HepG2 (cell line): ENCODE measurements around the gene CBFA2T2. TPM values are rescaled to one million over a fixed set of nuclear protein-coding genes. Genes with fewer than 3 reads are reported as not detected.
A peak's percentile ranks its signal among the peaks of the same experiment; 100 is the strongest.

Experiments
- ARNT2 ChIP-seq: sonication (generic); formaldehyde crosslinking; IDR thresholded peaks from 2 replicates; pipeline ENCODE4 v1.8.0; 2022; ENCODE audit warnings: mild to moderate bottlenecking, low read depth, missing genetic modification reagents, moderate library complexity
- CBFB ChIP-seq: sonication (generic); formaldehyde crosslinking; IDR thresholded peaks from 2 replicates; pipeline ENCODE4 v1.4.0; 2020; ENCODE audit warnings: missing genetic modification reagents
- EHMT2 ChIP-seq: fragments of 200-600 bp; sonication (generic); IDR thresholded peaks from 2 replicates; pipeline ENCODE4 v1.7.0; 2017; ENCODE audit warnings: antibody characterized with exemption, low read depth, low read length, borderline replicate concordance
- ELF1 ChIP-seq: sonication (generic); formaldehyde crosslinking; IDR thresholded peaks from 2 replicates; pipeline ENCODE4 v1.4.0; 2020; ENCODE audit warnings: missing genetic modification reagents
- FOXM1 ChIP-seq: sonication (generic); formaldehyde crosslinking; IDR thresholded peaks from 2 replicates; pipeline ENCODE4 v1.5.0; 2020; ENCODE audit warnings: missing genetic modification reagents
- GABPA ChIP-seq, 2 experiments: IDR thresholded peaks; 2 replicates each; pipeline ENCODE4 v1.6.1; 2011 to 2016; ENCODE audit warnings: low read depth in 2 of 2, low read length in 1 of 2, missing biosample characterization in 1 of 2, missing genetic modification characterization in 1 of 2
- HIVEP1 ChIP-seq: sonication (generic); formaldehyde crosslinking; IDR thresholded peaks from 2 replicates; pipeline ENCODE4 v1.4.0; 2020; ENCODE audit warnings: mild to moderate bottlenecking, missing genetic modification reagents
- JDP2 ChIP-seq: sonication (generic); formaldehyde crosslinking; IDR thresholded peaks from 2 replicates; pipeline ENCODE4 v1.8.1; 2022; ENCODE audit warnings: missing genetic modification reagents, borderline replicate concordance
- KDM4B ChIP-seq: sonication (generic); formaldehyde crosslinking; IDR thresholded peaks from 2 replicates; pipeline ENCODE4 v1.4.0; 2020; ENCODE audit warnings: missing genetic modification reagents
- MEIS1 ChIP-seq: sonication (generic); formaldehyde crosslinking; IDR thresholded peaks from 2 replicates; pipeline ENCODE4 v1.9.0; 2021; ENCODE audit warnings: mild to moderate bottlenecking, missing genetic modification reagents, moderate library complexity, borderline replicate concordance
- POLR2A ChIP-seq, 2 experiments: IDR thresholded peaks; 2 replicates each; pipeline ENCODE4 v1.6.1; 2011; ENCODE audit warnings: low read depth in 2 of 2, low read length in 2 of 2, mild to moderate bottlenecking in 1 of 2, moderate library complexity in 1 of 2; ENCODE audit not compliant: insufficient read depth in 1 of 2
- RARA ChIP-seq: IDR thresholded peaks from 2 replicates; pipeline ENCODE4 v1.6.1; 2016; ENCODE audit warnings: missing genetic modification reagents, missing compliant biosample characterization
- RBM22 ChIP-seq: fragments of 200-400 bp; formaldehyde crosslinking; optimal IDR thresholded peaks from 2 replicates; pipeline ENCODE3; 2017; ENCODE audit warnings: mild to moderate bottlenecking, low read length, moderate library complexity
- SP4 ChIP-seq: sonication (generic); formaldehyde crosslinking; IDR thresholded peaks from 2 replicates; pipeline ENCODE4 v1.8.1; 2023; ENCODE audit warnings: mild to moderate bottlenecking, missing genetic modification reagents
- ZMAT3 ChIP-seq: sonication (generic); formaldehyde crosslinking; conservative IDR thresholded peaks from 2 replicates; pipeline ENCODE4 v1.7.0; 2021; ENCODE audit warnings: missing genetic modification reagents
- ZNF207 ChIP-seq: fragments of 450-650 bp; IDR thresholded peaks from 2 replicates; pipeline ENCODE4 v1.6.1; 2016; ENCODE audit warnings: antibody characterized with exemption, borderline replicate concordance
- ZNF614 ChIP-seq: IDR thresholded peaks from 2 replicates; pipeline ENCODE4 v1.6.1; 2018; ENCODE audit warnings: missing biosample characterization, missing genetic modification reagents, inconsistent platforms, borderline replicate concordance
- ZNF749 ChIP-seq: sonication (generic); formaldehyde crosslinking; IDR thresholded peaks from 2 replicates; pipeline ENCODE4 v1.8.0; 2022; ENCODE audit warnings: mild to moderate bottlenecking, missing genetic modification reagents, moderate library complexity, borderline replicate concordance
- ZSCAN31 ChIP-seq: sonication (generic); formaldehyde crosslinking; IDR thresholded peaks from 2 replicates; pipeline ENCODE4 v1.5.0; 2020; ENCODE audit warnings: low read depth, mild to moderate bottlenecking, missing genetic modification reagents
- polyA plus RNA-seq, 8 experiments: library from polyadenylated mRNA; depleted of rRNA in 3 of 8; stranded (reverse) in 7 of 8; unstranded in 1 of 8; fragments of >200 nt; fragmentation: Illumina TruSeq in 4 of 8; extraction: Trizol in 4 of 8; gene quantifications; 2 replicates each; pipeline versions ENCODE4 v1.2.1 to v1.2.3, GENCODE V29; 2011 to 2016; ENCODE audit warnings: low read depth in 4 of 8, missing spikeins in 1 of 8, mixed read lengths in 1 of 8; ENCODE audit not compliant: insufficient read depth in 1 of 8
- total RNA-seq, 5 experiments: library from RNA; depleted of rRNA; stranded (reverse); fragments of >200 nt; fragmentation: Illumina TruSeq; extraction: Trizol; gene quantifications; 2 replicates each; pipeline ENCODE4 v1.2.3, GENCODE V29; 2016; ENCODE audit warnings: low read depth in 1 of 5
- TF ChIP-seq, protein P1 (sequence below): sonication (generic); formaldehyde crosslinking; IDR thresholded peaks from 2 replicates; pipeline ENCODE4 v1.4.0; 2020; ENCODE audit warnings: missing genetic modification reagents
- TF ChIP-seq, protein P2 (sequence below): sonication (generic); formaldehyde crosslinking; IDR thresholded peaks from 2 replicates; pipeline ENCODE4 v1.8.0; 2022; ENCODE audit warnings: mild to moderate bottlenecking, missing genetic modification reagents; ENCODE audit not compliant: insufficient replicate concordance
- TF ChIP-seq, protein P3 (sequence below): sonication (generic); formaldehyde crosslinking; IDR thresholded peaks from 2 replicates; pipeline ENCODE4 v1.4.0; 2020; ENCODE audit warnings: missing genetic modification reagents, mild to moderate bottlenecking, borderline replicate concordance
- TF ChIP-seq, protein P4 (sequence below): sonication (generic); formaldehyde crosslinking; IDR thresholded peaks from 2 replicates; pipeline ENCODE4 v1.4.0; 2020; ENCODE audit warnings: mild to moderate bottlenecking, missing genetic modification reagents

CBFA2T2 gene
- total and polyA plus RNA-seq, 2 of the 13 experiments (the other 11 are each of a cell fraction or from before 2014, with no cell fraction given) = 6.3 to 21.2 TPM

DNA sequence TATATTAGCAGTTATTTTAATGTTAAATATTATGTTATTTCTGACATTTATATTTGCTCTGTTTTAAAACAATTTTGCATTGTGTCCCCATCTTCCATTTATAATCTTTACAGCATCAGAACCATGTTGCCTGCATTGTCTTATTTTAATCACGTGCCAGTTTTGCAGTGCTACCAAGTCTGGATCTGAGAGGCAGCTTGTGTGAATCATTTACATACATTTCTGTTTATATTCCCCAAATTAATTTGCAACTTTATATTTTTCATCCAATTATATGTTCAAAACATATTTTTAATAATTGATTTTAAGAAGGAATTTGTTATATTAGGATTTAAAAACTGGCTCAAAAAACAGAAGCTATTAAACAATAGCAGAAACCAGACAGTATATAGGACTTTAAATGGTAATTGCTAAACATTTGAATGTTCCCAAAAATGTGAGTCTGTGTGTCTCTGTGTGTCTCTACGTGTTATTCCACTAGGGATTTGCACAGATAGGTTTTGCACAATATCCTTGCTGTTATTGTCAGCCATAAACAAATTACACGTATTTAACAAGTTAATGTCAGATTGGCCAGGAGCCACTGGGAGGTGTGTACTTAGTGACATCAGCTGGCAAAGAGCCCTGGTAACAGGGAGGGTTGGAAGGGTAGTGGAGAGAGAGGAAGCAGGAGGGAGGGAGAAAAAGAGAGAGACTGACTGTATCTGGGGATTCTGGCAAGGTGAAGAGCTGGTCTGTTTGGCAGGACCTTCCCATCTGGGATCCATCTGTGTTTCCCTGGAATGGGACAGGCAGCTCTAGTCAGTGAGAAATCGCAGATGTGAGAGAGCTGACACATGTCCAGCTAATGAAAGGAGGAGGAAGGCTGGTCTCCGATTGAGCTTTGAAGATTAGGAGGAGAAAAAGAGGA lies 72.1 kb downstream of the CBFA2T2 start (continued):
- peak; percentile 77 for TF ChIP-seq ZNF614 (CRISPR knock-in tag)
- TF ChIP-seq, protein P1, sequence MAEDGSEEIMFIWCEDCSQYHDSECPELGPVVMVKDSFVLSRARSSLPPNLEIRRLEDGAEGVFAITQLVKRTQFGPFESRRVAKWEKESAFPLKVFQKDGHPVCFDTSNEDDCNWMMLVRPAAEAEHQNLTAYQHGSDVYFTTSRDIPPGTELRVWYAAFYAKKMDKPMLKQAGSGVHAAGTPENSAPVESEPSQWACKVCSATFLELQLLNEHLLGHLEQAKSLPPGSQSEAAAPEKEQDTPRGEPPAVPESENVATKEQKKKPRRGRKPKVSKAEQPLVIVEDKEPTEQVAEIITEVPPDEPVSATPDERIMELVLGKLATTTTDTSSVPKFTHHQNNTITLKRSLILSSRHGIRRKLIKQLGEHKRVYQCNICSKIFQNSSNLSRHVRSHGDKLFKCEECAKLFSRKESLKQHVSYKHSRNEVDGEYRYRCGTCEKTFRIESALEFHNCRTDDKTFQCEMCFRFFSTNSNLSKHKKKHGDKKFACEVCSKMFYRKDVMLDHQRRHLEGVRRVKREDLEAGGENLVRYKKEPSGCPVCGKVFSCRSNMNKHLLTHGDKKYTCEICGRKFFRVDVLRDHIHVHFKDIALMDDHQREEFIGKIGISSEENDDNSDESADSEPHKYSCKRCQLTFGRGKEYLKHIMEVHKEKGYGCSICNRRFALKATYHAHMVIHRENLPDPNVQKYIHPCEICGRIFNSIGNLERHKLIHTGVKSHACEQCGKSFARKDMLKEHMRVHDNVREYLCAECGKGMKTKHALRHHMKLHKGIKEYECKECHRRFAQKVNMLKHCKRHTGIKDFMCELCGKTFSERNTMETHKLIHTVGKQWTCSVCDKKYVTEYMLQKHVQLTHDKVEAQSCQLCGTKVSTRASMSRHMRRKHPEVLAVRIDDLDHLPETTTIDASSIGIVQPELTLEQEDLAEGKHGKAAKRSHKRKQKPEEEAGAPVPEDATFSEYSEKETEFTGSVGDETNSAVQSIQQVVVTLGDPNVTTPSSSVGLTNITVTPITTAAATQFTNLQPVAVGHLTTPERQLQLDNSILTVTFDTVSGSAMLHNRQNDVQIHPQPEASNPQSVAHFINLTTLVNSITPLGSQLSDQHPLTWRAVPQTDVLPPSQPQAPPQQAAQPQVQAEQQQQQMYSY (CRISPR knock-in tag) = no peak
- no peak for TF ChIP-seq ZSCAN31 (CRISPR knock-in tag)
- TF ChIP-seq, protein P2, sequence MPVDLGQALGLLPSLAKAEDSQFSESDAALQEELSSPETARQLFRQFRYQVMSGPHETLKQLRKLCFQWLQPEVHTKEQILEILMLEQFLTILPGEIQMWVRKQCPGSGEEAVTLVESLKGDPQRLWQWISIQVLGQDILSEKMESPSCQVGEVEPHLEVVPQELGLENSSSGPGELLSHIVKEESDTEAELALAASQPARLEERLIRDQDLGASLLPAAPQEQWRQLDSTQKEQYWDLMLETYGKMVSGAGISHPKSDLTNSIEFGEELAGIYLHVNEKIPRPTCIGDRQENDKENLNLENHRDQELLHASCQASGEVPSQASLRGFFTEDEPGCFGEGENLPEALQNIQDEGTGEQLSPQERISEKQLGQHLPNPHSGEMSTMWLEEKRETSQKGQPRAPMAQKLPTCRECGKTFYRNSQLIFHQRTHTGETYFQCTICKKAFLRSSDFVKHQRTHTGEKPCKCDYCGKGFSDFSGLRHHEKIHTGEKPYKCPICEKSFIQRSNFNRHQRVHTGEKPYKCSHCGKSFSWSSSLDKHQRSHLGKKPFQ (CRISPR knock-in tag) = no peak
- no peak for TF ChIP-seq ZNF749 (CRISPR knock-in tag)
- TF ChIP-seq, protein P3, sequence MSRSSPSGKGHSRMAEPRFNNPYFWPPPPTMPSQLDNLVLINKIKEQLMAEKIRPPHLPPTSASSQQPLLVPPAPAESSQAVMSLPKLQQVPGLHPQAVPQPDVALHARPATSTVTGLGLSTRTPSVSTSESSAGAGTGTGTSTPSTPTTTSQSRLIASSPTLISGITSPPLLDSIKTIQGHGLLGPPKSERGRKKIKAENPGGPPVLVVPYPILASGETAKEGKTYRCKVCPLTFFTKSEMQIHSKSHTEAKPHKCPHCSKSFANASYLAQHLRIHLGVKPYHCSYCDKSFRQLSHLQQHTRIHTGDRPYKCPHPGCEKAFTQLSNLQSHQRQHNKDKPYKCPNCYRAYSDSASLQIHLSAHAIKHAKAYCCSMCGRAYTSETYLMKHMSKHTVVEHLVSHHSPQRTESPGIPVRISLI (CRISPR knock-in tag) = no peak
- no peak for TF ChIP-seq FOXM1 (CRISPR knock-in tag)
- no peak for TF ChIP-seq ARNT2 (CRISPR knock-in tag)
- peak; percentile 81 for TF ChIP-seq KDM4B (CRISPR knock-in tag)
- TF ChIP-seq ELF1 (CRISPR knock-in tag) = peak; percentile 59; the same call in 1 of the 2 replicates
- no peak for TF ChIP-seq HIVEP1 (CRISPR knock-in tag)
- TF ChIP-seq, protein P4, sequence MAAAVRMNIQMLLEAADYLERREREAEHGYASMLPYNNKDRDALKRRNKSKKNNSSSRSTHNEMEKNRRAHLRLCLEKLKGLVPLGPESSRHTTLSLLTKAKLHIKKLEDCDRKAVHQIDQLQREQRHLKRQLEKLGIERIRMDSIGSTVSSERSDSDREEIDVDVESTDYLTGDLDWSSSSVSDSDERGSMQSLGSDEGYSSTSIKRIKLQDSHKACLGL (CRISPR knock-in tag) = no peak
- TF ChIP-seq ZNF207 = no peak
- TF ChIP-seq MEIS1 (CRISPR knock-in tag) = no peak
- TF ChIP-seq GABPA (IDR thresholded peaks at IDR 0.05; ENCODE audit: low read depth, low read length) = no peak
- no peak for TF ChIP-seq GABPA (CRISPR knock-in tag; IDR thresholded peaks at IDR 0.05; ENCODE audit: low read depth)
- no peak for TF ChIP-seq POLR2A (IDR thresholded peaks at IDR 0.05; ENCODE audit: insufficient read depth in 1 of 2, low read depth in 2 of 2, low read length in 2 of 2)
- peak; percentile 33; the same call in 1 of the 2 replicates for TF ChIP-seq RARA (CRISPR knock-in tag)
- TF ChIP-seq JDP2 (CRISPR knock-in tag) = no peak
- TF ChIP-seq EHMT2 = no peak
- TF ChIP-seq ZMAT3 = no peak
- 0 out of 2 replicates have a peak, but pooled peaks have one; percentile 34 for TF ChIP-seq SP4 (CRISPR knock-in tag)
- no peak for TF ChIP-seq CBFB
- no peak for TF ChIP-seq RBM22
